Stimulated activated naive B cell treated with anti-CD40 and anti-IgM and Interleukin-4, amounts not matched to agents 10 μg/mL and 1 μg/mL and 100 μg/mL, for 72 hours (primary cell): ENCODE results near the gene AK4.

Experiments used
- ATAC-seq, 2 donors: fragments of 150-1000 bp; cut with Tn5 transposase; replicated peaks; 2 replicates each; pipeline ENCODE4 v1.10.0; 2021; ENCODE audit warnings: moderate library complexity in 1 of 2
- DNase-seq: peaks from one replicate; pipeline ENCODE4 v3.0.0; 2021
- H3K27ac Mint-ChIP-seq: one replicate; pipeline ENCODE4 v1.8.0; 2022; ENCODE audit warnings: mild to moderate bottlenecking, mixed read lengths
- H3K27me3 Mint-ChIP-seq, 2 donors: one replicate each; pipeline ENCODE4 v1.8.0; 2022; ENCODE audit warnings: mixed read lengths in 2 of 2
- H3K36me3 Mint-ChIP-seq, 2 donors: one replicate each; pipeline ENCODE4 v1.8.0; 2022; ENCODE audit warnings: mixed read lengths in 2 of 2, mild to moderate bottlenecking in 1 of 2
- H3K4me1 Mint-ChIP-seq, 2 donors: one replicate each; pipeline ENCODE4 v1.8.0; 2022; ENCODE audit warnings: mixed read lengths in 2 of 2, mild to moderate bottlenecking in 1 of 2
- H3K4me3 Mint-ChIP-seq, 2 donors: one replicate each; pipeline ENCODE4 v1.8.0; 2022; ENCODE audit warnings: mild to moderate bottlenecking in 2 of 2, mixed read lengths in 2 of 2, moderate library complexity in 1 of 2
- H3K9me3 Mint-ChIP-seq, 2 donors: one replicate each; pipeline ENCODE4 v1.8.0; 2022; ENCODE audit warnings: mixed read lengths in 2 of 2, mild to moderate bottlenecking in 1 of 2

Gene AK4

DNA sequence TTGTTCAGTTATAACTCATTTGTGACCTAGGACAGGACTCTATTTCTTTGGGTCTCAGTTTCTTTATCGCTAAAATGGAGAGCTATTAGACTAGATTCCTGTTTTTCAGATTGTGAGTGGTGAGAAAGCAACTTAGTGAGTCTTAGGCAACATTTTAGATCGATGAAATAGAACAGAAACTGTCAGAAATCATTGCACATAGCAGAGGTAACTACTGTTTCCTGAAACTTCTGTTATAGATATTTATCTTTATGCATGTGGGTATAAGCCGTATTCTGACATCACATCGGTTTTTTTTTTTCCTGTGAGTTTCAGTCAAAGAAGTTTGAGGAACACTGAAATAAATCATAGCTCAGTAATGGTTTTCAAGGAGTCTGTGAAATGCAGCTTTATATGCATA is 119.3 kb downstream of the AK4 start:
- Mint-ChIP-seq H3K36me3 (no peaks in the 10 kb centered on the region), H3K27me3 (peaks cover 31 to 50% of the 10 kb centered on the region in 2 donors), H3K9me3 (no peaks in the 10 kb centered on the region), H3K27ac (no peak overlapping the region), H3K4me1 (peaks cover 4 to 21% of the 10 kb centered on the region in 2 donors), H3K4me3 (no peak overlapping the region)
- DNase-seq (no peak), ATAC-seq (no peak)

DNA sequence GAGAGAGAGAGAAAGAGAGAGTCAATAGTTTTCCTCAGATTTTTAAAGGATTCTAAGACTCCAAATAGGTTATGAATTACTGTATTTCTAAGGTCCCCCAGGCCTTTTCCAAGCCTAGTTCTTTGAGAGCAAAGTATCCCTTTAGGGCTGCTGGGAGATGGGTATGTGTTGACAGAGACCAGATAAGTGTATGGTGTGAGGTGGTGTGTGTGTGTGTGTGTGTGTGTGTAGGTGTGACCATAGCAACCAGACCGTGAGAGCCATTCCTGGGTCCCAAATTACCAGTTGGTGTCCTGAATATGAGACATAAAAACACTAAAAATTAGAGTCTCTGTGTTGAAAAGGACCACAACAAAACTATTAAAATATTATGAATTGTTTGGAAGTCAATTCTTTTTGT is 119.7 kb downstream of the AK4 start:
- no peak for DNase-seq
- Mint-ChIP-seq H3K9me3 (no peaks in the 10 kb centered on the region), H3K27ac (no peak overlapping the region), H3K27me3 (peaks cover 31 to 50% of the 10 kb centered on the region in 2 donors), H3K4me3 (no peak overlapping the region), H3K36me3 (no peaks in the 10 kb centered on the region), H3K4me1 (peaks cover 4 to 21% of the 10 kb centered on the region in 2 donors)
- ATAC-seq, result no peak

DNA sequence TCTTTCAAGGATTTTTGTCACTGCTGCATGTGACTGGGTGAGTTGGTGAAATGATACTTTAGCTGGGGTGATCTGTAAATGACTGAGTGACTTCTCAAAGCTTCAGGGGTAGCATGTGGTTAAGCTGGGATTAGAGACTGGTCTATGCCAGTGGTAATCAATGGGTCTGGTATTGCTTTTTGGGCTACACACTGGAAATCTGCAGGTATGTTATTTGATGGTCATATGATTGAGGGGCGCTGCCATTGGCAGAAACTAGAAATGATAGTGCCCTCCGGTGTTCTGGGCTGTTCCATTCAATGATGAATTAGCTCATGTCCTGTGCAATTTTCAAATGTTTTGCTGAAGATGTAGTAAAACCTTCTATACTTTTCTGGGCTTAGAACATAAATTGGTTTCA is 121.6 kb downstream of the AK4 start:
- DNase-seq (no peak), ATAC-seq (no peak)
- no peaks in the 10 kb centered on the region for H3K36me3 Mint-ChIP-seq
- peaks cover 1 to 17% of the 10 kb centered on the region in 2 donors for H3K4me1 Mint-ChIP-seq
- no peaks in the 10 kb centered on the region for H3K9me3 Mint-ChIP-seq
- no peak overlapping the region for H3K4me3 Mint-ChIP-seq
- H3K27me3 Mint-ChIP-seq, result peaks cover 20 to 45% of the 10 kb centered on the region in 2 donors
- no peak overlapping the region for H3K27ac Mint-ChIP-seq

DNA sequence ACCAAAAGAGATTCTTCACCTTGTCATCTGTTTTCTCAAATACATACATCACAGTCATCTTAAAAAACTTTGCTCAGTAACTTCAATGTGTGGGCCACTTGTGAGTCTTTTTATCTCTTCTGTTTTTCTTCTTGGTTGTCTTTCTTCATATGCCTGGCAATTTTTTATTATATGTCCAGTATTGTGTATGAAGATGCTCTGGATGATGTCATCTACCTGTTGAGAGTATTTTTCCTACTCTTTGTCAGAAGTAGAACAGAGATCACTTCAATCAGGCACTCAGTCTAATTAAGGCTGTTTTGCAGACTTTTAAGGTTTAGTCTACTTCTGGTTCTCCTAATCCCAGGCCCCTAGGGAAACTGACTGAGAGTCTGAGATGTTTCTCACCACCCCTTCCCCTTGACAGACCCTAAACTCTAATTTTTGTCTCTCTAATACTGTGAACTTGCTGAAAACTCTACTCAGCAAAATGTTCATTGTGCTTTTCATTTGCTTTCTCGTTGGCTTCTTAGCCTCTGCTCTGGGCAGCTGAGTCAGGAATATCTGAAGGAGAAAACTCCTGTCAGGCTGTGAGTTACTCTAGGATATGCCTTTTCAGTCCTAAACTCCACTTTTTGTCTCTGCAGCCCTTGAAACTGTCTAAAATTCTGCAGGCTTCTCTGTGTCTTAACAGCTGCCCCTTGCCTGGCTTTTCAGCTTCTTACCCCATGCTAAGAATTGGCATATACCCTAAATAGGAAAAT is 128.4 kb downstream of the AK4 start:
- H3K36me3 Mint-ChIP-seq, result no peaks in the 10 kb centered on the region
- no peak overlapping the region for H3K4me3 Mint-ChIP-seq
- DNase-seq (no peak), ATAC-seq (no peak)
- no peak overlapping the region for H3K27ac Mint-ChIP-seq
- H3K27me3 Mint-ChIP-seq, result peaks cover 4 to 22% of the 10 kb centered on the region in 2 donors
- H3K9me3 Mint-ChIP-seq, result no peaks in the 10 kb centered on the region
- H3K4me1 Mint-ChIP-seq, result no peaks in the 10 kb centered on the region

DNA sequence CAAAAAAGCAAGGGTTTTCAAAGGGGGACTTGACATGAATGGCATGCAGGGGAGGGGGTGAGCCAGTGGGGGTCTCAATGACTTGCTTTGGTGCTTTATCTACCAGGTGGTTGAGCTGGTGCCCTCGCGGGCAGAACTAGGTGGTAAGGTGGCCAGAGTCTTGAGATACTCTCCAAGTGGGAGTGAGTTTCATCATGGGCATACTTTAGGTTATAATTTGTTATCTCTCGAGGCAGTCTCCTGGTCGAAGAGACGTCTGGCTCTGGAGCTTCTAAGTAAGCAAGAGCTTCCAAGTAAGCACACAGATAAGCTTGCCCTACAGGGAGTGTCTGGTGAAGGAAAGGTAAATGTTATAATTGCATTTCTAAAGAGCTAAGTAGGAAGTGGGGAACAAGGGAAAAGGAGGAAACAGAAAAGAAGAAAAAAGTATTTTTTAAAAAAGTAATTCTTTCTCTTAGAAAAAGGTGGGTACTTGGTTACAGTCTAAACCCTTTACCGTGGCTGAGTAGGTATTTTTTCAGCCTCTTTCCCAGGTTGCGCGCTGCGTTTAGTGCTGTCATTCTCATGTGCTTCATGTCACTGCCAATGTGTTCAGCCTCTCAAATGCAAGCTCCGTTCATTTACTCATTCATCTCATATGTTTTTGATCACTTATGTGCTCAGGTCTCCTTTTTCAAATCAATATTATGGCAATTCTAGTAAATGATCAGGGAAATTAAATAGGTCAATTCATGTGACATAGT is 129.8 kb downstream of the AK4 start:
- ATAC-seq, result no peak
- no peak overlapping the region for H3K4me3 Mint-ChIP-seq
- no peaks in the 10 kb centered on the region for H3K36me3 Mint-ChIP-seq
- H3K4me1 Mint-ChIP-seq, result no peaks in the 10 kb centered on the region
- H3K27me3 Mint-ChIP-seq, result peaks cover 4 to 22% of the 10 kb centered on the region in 2 donors
- no peak overlapping the region for H3K27ac Mint-ChIP-seq
- DNase-seq, result no peak
- H3K9me3 Mint-ChIP-seq, result no peaks in the 10 kb centered on the region

DNA sequence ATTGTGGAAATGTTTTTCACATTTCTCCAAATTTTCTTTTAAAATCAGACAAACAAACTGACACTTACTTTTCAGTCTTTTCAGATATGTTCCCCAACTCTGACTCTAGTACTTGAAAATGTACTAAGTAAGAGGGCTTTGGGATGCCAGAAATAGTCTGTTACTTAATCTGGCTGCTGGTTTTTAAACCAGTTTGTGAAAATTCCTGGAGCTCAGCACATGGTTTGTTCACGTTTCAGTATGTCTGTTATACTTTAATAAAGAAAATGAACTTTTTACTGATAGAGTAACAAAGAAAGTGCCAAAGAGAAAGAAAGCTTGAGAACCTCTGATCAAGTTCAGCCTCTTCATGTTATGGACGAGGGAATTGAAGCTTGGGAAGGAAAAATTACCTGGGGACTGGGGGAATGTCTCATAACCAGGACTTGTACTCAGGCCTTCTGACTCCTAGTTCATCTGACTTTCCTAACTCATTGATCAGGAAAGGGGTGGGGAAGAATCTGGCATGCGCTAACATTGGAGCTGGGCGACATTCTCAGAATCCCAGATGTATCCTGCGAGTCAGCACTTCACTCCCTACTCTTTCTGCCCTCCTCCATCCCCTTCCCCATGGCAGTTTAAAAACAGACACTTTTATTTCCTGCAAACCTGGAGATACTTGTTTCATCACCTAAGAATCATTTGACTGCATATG is 130.5 kb downstream of the AK4 start:
- ATAC-seq (no peak), DNase-seq (no peak)
- Mint-ChIP-seq H3K36me3 (no peaks in the 10 kb centered on the region), H3K27me3 (peaks cover 4 to 22% of the 10 kb centered on the region in 2 donors), H3K27ac (no peak overlapping the region), H3K9me3 (no peaks in the 10 kb centered on the region), H3K4me3 (no peak overlapping the region), H3K4me1 (no peaks in the 10 kb centered on the region)

DNA sequence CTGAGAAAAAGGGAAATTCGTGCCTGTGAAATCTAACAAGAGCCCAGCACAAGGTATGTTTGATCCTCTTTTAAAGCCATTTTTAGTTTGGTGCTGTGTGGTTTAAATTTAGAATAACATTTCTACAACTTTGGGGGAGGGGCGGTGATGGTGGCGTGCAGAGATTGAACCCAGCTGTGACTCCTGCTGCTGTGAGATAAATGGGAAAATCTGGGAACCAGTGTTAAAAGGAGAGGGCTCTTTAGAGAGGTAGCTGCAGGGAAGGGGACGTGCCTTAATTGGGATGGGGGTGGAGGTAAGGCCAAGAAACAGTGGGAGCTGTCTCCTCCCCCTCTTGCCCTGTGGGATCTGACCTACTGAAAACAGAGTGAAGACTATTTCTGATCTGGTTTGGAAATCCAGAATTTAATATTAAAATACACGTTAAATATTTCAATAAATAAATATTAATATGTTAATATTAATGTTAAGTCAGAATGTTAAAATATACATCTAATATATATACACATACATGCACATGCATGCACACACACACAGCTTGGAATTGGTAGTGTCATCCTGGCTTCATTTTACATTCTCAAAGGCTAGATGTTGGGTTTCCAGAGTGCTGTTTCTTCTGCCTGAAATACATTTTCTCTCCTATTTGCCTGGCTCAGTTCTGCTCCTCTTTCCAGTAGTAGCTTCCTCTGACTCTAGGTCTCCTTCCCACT is 131.2 kb downstream of the AK4 start:
- Mint-ChIP-seq H3K4me1 (no peaks in the 10 kb centered on the region), H3K9me3 (no peaks in the 10 kb centered on the region), H3K27me3 (peaks cover 4 to 22% of the 10 kb centered on the region in 2 donors), H3K27ac (no peak overlapping the region), H3K4me3 (no peak overlapping the region), H3K36me3 (no peaks in the 10 kb centered on the region)
- DNase-seq (no peak), ATAC-seq (no peak)
